ENCODE data around the gene ICOSLG. TPM values are rescaled to one million over a fixed set of nuclear protein-coding genes. Genes with fewer than 3 reads are reported as not detected.
"Not testable (repeated sequence)": the region's sequence is repeated elsewhere in the genome, so short reads cannot be mapped to it uniquely, and the experiment has no call there.

ICOSLG gene
- polyA plus RNA-seq, 1 donor = 6.3 TPM

- DNase-seq (ENCODE audit: low read depth) = no peak
These were observed 25.1 kb upstream of the ICOSLG start for GRCh38 chr21:44265734-44266270.

GRCh38 chr21:44263768-44264167, 23.0 kb upstream of the ICOSLG start:
- DNase-seq (ENCODE audit: low read depth) = no peak

DNA sequence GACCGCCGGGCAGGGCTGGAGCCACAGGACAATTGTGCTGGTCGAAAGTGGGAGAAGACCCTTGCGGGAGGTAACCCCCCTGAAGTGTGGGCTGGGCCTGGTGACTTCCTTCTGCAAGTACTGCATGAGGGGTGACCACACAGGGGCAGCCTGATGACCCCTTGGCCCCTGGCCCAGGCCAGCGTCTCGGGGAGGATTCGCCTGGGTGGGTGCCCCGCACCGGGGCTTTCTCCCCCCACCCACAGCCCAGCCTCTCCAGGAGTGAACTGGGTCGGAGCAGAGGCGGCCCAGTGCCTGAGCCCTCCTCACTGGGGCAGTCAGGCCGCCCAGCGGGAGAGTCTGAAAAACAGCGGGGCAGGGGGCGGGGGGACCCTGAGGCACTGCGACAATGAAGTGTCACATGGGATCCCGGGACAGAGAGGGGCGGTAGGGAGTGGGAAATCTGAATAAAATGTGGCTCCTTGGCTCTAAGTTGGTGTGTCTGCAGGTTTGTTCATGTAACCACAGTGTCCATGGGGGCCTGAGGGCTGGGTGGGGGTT, 22.5 kb upstream of the ICOSLG start:
- no peak for DNase-seq (ENCODE audit: low read depth)

DNA sequence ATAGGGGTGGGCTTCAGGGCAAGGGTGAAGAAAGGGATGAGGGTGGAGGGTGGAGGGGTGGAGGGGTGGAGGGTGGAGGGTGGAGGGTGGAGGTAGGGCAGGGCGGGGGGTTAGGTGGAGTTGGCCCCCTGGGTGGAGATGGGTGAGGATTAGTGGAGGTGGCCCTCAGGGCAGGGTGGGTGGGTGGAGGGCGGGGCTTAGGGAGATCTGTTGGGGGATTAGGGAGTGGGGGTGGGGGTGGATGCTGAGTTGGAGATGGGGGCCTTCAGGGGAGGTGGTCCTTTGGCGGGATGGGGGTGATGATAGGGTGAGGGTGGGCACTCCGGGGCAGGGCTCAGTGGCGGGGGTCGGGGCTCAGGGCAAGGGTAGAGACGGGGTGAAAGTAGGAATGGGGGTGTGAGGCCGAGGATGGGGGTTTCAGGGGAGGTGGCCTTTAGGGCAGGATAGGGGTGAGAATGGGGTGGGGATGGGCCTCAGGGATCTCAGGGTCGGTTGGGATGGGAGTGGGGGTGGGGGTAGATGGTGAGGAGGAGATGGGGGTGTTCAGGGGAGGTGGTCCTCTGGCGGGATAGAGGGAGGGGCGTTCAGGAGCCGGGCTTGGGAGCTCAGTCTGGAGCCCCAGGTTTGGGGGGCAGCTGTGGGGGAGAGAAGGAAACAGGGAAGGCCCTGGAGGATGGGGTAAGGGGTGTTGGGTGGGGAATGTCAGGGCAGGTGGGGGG, 21.8 kb upstream of the ICOSLG start:
- DNase-seq (ENCODE audit: low read depth) = no peak

DNA sequence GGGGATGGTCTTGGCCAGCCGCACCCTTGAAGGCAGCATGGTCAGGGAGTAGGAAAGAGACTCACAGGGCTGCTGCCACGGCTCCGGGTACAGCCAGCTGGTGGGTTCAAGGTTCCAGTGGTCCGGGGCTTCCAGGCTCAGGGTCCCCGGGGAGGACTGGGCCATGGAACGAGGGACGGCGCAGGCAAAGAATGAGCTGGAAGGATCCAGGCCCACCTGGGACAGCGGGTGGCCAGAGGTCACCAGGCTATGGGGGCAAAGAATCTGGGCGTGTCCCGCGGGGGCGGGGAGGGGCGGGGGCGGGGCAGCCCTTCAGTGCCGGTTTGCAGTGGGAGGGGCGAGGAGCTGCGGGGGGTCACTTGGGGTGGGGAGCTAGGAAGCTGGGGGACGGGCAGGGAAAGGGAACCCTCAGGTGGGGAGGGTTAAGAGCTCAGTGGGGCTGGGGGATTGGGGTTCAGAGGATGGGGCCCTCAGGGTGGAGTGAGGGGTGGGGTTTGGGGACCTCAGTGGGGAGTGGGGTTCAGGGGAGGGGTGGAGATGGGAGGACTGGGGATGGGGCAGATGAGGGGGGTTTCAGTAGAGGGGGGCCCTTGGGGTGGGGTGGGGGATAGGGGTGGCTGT, 21.0 kb upstream of the ICOSLG start, which contains the start of gene DNMT3L:
Gene DNMT3L (minus strand): TSS at position 223 of the 621 bp plus-strand sequence. CDS start 638 bp downstream, outside the sequence.
- no peak for DNase-seq (ENCODE audit: low read depth)

- no peak for DNase-seq (ENCODE audit: low read depth)
These were observed 20.3 kb upstream of the ICOSLG start for GRCh38 chr21:44260791-44261631.

GRCh38 chr21:44260066-44260465, 19.3 kb upstream of the ICOSLG start:
- DNase-seq (ENCODE audit: low read depth) = no peak

DNA sequence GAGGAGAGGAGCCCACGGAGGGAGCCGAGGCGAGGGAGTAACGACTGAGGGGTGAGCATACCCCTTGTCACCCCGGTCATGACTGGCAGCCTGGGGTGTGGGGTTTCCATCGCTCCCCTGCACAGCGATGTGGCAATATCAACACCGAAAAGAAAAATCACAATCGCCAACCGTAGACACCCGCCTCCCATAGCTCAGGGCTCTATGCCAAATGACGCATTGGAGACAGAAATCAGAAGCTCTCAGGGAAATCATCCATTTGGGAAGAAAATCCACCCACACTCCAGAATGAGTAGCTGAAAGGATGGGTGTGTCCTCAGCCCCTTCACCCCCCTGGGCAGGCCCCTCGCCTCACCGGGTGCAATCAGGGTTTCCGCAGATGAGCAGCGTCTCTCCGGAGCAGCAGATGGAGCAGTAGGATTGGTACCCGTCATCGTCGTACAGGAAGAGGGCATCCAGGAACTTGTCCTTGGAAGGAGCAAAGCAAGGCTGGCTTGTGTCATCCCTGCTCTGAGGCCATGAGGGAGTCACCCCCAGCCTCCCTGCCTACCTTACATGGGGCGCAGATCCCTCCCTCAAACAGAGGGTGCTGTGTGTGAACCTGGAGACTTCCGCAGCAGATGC, 18.5 kb upstream of the ICOSLG start:
- no peak for DNase-seq (ENCODE audit: low read depth)

GRCh38 chr21:44258056-44258725, 17.4 kb upstream of the ICOSLG start:
- DNase-seq (ENCODE audit: low read depth) = no peak

GRCh38 chr21:44255511-44255981, 14.8 kb upstream of the ICOSLG start:
- DNase-seq (ENCODE audit: low read depth) = no peak

GRCh38 chr21:44253832-44254710, 13.3 kb upstream of the ICOSLG start:
- no peak for DNase-seq (ENCODE audit: low read depth)

DNA sequence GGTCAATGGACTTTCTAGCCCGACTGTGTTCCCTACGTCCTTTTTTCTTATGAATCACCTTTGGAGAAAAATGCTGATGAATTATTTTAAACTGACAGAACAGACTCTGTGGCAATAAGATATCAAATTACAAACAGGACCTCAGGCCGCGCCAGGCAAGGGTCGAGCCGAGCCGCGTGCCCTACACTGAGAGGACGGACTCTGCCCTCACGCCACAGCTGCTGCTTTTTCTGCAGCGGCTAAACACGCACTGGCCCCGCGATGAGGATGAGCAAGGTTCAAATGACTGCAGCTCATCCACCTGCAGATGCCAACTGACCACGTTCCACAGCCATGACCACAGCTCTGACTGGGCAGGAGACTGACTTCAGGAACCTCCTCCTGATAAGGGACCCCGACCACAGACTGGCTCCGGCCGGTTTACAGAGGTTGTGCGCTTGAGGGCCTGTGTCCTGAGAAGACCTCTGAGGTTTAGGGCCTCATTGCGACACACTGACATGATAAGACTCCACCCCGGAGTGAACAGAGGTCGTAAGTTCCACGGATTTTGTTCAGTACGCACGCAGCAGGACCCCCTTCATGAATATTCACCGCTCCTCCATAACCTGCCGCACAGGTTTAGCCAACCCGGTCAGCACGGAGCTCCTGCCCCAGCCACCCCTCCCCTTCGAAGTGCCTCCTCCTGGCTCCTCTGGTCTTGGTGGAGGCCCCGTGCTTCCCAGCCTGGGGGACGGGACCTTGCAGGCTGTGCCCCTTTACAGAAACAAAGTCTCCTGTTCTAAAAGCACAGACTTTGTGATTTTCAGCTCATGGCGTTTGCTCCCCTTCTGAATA, 8.7 kb upstream of the ICOSLG start:
- not testable (repeated sequence) for DNase-seq (ENCODE audit: low read depth)

- not testable (repeated sequence) for DNase-seq (ENCODE audit: low read depth)
These were observed 7.2 kb upstream of the ICOSLG start for GRCh38 chr21:44247904-44248303.

GRCh38 chr21:44243980-44244379, 3.2 kb upstream of the ICOSLG start:
- not testable (repeated sequence) for DNase-seq (ENCODE audit: low read depth)

DNA sequence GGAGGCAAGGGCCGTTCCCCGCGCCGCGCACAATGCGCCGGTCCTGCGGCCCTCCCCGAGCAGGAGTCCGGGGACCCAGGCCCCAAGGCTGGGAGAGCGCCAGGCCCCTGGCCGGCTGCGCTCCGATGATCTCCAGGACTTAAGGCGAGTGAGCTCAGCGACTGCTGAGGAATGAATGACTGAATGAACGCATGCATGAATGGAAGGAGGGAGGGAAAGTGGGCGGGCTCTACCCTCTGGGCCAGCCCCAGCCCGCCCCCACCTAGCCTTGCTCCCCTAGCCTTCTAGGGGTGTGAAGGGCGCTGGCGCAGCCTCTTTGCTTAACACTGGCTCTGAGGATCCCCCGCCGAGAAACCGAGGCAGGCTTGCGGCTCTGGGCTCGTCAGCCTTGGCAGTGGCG, 538 bp upstream of the ICOSLG start:
- DNase-seq (ENCODE audit: low read depth) = not testable (repeated sequence)

DNA sequence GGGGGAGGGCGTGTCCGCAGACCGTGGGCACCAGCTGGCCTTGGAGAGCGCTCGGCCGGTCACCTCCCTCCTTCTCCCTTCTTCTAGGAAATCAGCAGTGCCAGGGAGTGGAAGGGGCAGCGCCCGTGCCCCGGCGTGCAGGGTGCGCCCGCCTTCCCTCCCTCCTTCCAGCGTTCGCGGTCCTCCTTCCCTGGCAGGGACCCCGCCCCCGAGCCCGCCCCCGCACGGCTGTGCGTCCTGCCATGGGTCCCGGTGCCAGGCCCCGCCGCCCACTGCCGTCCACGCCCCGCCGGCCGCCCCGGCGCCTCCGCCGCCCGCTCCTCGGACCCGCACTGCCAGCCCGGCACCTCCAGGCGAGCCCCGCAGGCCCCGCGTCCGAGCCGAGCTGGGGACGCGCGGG, 390 bp downstream of the ICOSLG start:
- not testable (repeated sequence) for DNase-seq (ENCODE audit: low read depth)

GRCh38 chr21:44229561-44229960, 11.2 kb downstream of the ICOSLG start:
- DNase-seq (ENCODE audit: low read depth) = not testable (repeated sequence)

GRCh38 chr21:44228109-44228508, 12.6 kb downstream of the ICOSLG start:
- DNase-seq (ENCODE audit: low read depth) = not testable (repeated sequence)

DNA sequence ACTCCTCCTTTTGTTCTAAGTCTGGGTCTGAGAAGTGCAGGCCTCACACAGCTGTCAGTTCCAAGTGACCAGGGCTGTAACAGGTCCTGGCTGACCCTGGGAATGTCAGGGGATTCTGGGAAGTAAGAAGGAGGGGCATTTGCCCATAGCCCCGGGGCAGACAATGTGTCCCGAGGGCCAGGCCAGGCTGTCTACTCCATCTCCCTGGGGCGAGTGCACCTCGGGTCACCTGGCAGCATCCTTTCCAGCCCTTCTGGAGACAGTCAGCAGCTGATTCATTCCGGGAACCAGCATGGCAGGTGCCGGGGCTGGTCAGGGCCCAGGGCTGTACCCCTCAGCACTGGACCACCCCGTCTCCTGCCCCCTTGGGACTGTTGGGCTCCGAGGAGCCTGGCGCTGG, 13.1 kb downstream of the ICOSLG start:
- DNase-seq (ENCODE audit: low read depth) = not testable (repeated sequence)

All from forelimb muscle (tissue), 1 donor.